ENCODE results near the gene MAST2. TPM values are rescaled to one million over a fixed set of nuclear protein-coding genes. Genes with fewer than 3 reads are reported as not detected.

The MAST2 gene
- total RNA-seq, 1 donor from 2014 or later, result 22.0 TPM

- peaks cover 2% of the 10 kb centered on the region for H3K4me1 ChIP-seq
- DNase-seq, result no peak
- H3K36me3 ChIP-seq, result peaks cover 55% of the 10 kb centered on the region
- no peak overlapping the region for H3K4me3 ChIP-seq
- TF ChIP-seq, protein P1, sequence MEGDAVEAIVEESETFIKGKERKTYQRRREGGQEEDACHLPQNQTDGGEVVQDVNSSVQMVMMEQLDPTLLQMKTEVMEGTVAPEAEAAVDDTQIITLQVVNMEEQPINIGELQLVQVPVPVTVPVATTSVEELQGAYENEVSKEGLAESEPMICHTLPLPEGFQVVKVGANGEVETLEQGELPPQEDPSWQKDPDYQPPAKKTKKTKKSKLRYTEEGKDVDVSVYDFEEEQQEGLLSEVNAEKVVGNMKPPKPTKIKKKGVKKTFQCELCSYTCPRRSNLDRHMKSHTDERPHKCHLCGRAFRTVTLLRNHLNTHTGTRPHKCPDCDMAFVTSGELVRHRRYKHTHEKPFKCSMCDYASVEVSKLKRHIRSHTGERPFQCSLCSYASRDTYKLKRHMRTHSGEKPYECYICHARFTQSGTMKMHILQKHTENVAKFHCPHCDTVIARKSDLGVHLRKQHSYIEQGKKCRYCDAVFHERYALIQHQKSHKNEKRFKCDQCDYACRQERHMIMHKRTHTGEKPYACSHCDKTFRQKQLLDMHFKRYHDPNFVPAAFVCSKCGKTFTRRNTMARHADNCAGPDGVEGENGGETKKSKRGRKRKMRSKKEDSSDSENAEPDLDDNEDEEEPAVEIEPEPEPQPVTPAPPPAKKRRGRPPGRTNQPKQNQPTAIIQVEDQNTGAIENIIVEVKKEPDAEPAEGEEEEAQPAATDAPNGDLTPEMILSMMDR (IDR thresholded peaks at IDR 0.05), result no peak
- no peak for ATAC-seq
- no peaks in the 10 kb centered on the region for H3K27me3 ChIP-seq
- H3K27ac ChIP-seq, result no peak overlapping the region
- no peaks in the 10 kb centered on the region for H3K9me3 ChIP-seq
- intact Hi-C loops (cut with DNase I), result no loop called here
These were observed 205.2 kb downstream of the MAST2 start for GRCh38 chr1:46008585-46008984.

DNA sequence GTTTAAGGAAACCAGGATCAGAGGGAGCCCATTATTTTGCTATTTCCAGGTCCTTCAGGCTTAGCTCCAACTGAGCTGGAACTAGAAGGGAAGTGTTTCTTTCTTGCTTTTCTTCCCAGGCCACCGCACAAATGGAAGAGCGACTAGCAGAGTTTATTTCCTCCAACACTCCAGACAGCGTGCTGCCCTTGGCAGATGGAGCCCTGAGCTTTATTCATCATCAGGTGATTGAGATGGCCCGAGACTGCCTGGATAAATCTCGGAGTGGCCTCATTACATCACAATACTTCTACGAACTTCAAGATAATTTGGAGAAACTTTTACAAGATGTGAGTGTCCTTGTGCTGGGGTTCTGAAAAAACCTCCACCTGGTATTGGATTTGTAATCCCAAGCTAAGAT, 207.2 kb downstream of the MAST2 start:
- DNase-seq (no peak), ATAC-seq (no peak)
- Histone ChIP-seq H3K4me1 (no peaks in the 10 kb centered on the region), H3K27ac (no peak overlapping the region), H3K9me3 (no peaks in the 10 kb centered on the region), H3K4me3 (no peak overlapping the region), H3K36me3 (peaks cover 54% of the 10 kb centered on the region), H3K27me3 (no peaks in the 10 kb centered on the region)
- intact Hi-C loops (cut with DNase I), result no loop called here
- TF ChIP-seq, protein P1 (IDR thresholded peaks at IDR 0.05), result no peak

DNA sequence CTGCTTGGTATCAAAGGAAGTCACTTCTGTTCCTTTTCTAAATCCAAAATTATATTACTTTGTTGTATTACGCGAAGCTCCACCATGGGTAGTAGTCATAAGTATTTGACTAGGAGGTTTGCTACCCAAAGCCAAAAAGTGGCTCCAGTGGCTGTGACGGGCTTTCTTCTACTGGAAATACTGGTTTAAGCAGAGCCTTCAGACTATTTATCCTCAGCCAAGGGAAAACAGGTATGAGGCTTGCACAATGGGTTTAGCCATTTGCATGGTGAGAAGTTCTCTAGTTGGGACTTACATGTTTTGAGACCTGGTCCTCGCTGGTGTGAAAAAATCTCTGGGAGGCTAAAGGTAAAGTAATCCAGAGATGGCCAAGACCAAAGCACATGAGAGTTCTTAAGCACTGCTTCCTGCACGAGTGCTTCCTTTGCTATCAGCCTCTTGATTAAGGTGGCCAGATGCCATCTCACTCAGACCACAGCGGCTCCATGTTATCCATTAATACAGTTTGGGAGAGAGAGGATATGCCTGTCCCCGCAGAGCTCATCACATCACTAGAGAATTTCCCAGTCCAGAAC, 207.8 kb downstream of the MAST2 start:
- intact Hi-C loops (cut with DNase I), result no loop called here
- ATAC-seq, result no peak
- no peak for DNase-seq
- Histone ChIP-seq H3K27me3 (no peaks in the 10 kb centered on the region), H3K9me3 (no peaks in the 10 kb centered on the region), H3K36me3 (peaks cover 48% of the 10 kb centered on the region), H3K4me1 (no peaks in the 10 kb centered on the region), H3K4me3 (no peak overlapping the region), H3K27ac (no peak overlapping the region)
- TF ChIP-seq, protein P1 (IDR thresholded peaks at IDR 0.05), result no peak

DNA sequence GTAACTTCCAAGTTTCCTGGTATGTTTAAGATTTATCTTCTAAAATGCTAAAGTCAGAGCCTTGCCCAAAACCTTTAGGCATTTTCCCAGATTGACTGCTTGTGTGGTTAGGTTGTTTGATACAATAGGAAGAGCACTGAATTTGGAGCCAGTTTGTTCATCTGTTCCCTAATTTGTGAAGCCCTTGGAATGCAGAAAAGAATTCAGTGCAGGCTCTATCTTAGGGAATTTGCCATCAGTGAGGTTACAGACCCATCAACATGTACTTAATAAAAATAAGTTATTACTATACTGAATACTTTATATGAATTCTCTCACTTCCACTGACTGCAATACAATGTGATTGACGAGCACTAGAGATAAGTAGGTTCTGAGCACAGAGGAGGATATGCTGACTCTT, 208.8 kb downstream of the MAST2 start:
- no peaks in the 10 kb centered on the region for H3K4me1 ChIP-seq
- no peak overlapping the region for H3K27ac ChIP-seq
- intact Hi-C loops (cut with DNase I), result no loop called here
- TF ChIP-seq, protein P1 (IDR thresholded peaks at IDR 0.05), result no peak
- ATAC-seq (no peak), DNase-seq (no peak)
- H3K36me3 ChIP-seq, result peaks cover 39% of the 10 kb centered on the region
- no peak overlapping the region for H3K4me3 ChIP-seq
- H3K9me3 ChIP-seq, result no peaks in the 10 kb centered on the region
- H3K27me3 ChIP-seq, result no peaks in the 10 kb centered on the region

DNA sequence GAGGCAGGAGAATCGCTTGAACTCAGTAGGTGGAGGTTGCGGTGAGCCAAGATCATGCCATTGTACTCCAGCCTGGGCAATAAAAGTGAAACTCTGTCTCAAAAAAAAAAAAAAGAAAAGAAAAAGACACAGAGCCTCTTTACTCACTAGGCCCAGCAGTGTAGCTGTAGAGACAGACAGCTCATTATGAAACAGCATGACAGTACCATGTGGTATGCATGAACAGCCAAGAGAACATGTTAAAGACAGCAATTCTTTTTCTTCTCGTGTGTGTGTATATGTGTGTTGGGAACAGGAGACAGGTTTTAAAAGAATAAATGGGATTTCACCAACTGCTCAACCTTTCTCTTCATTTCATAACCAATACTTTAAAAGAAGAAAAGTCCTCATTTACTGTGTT, 210.2 kb downstream of the MAST2 start:
- H3K27ac ChIP-seq, result no peak overlapping the region
- no peaks in the 10 kb centered on the region for H3K27me3 ChIP-seq
- H3K4me3 ChIP-seq, result no peak overlapping the region
- no peaks in the 10 kb centered on the region for H3K9me3 ChIP-seq
- ATAC-seq, result no peak
- no peak for DNase-seq
- no peaks in the 10 kb centered on the region for H3K4me1 ChIP-seq
- TF ChIP-seq, protein P1 (IDR thresholded peaks at IDR 0.05), result no peak
- intact Hi-C loops (cut with DNase I), result no loop called here
- H3K36me3 ChIP-seq, result peaks cover 27% of the 10 kb centered on the region
